ENCODE data around the gene CDH3. TPM values are rescaled to one million over a fixed set of nuclear protein-coding genes. Genes with fewer than 3 reads are reported as not detected.
A peak's percentile ranks its signal among the peaks of the same experiment; 100 is the strongest.

CDH3 gene
- total and polyA plus RNA-seq, 2 of the 13 experiments (the other 11 are each of a cell fraction or from before 2014, with no cell fraction given), result 0.11 TPM; not detected in 1

DNA sequence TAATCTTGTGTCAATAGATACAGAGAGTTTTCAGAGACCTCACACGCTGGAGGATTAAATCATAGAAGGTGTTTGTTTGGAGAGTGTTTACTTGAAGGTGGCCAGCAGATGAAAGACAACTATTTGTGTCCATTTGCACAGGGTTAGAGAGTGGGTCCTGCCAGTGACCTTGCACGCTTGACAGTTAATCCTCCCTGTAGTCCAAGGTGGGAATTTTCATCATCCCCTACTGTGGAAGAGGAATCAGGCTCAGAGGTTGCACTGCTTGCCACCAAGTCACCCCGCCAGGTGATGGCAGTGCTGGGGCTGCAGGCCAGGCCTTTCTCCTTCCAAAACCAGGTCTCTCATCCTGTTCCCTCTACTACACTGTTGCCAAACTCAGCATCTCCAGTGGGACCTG lies 104.3 kb downstream of the CDH3 start (continued):
- TF ChIP-seq JUND (CRISPR knock-in tag; IDR thresholded peaks at IDR 0.05), result no peak
- TF ChIP-seq, protein P1, sequence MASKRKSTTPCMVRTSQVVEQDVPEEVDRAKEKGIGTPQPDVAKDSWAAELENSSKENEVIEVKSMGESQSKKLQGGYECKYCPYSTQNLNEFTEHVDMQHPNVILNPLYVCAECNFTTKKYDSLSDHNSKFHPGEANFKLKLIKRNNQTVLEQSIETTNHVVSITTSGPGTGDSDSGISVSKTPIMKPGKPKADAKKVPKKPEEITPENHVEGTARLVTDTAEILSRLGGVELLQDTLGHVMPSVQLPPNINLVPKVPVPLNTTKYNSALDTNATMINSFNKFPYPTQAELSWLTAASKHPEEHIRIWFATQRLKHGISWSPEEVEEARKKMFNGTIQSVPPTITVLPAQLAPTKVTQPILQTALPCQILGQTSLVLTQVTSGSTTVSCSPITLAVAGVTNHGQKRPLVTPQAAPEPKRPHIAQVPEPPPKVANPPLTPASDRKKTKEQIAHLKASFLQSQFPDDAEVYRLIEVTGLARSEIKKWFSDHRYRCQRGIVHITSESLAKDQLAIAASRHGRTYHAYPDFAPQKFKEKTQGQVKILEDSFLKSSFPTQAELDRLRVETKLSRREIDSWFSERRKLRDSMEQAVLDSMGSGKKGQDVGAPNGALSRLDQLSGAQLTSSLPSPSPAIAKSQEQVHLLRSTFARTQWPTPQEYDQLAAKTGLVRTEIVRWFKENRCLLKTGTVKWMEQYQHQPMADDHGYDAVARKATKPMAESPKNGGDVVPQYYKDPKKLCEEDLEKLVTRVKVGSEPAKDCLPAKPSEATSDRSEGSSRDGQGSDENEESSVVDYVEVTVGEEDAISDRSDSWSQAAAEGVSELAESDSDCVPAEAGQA (IDR thresholded peaks at IDR 0.05; ENCODE audit: low read depth), result no peak
- TF ChIP-seq, protein P1 (CRISPR knock-in tag; IDR thresholded peaks at IDR 0.05; ENCODE audit: borderline replicate concordance), result no peak
- no peak for TF ChIP-seq ZNF232 (CRISPR knock-in tag; IDR thresholded peaks at IDR 0.05; ENCODE audit: borderline replicate concordance)
- TF ChIP-seq ZNF746 (CRISPR knock-in tag; IDR thresholded peaks at IDR 0.05), result no peak
- TF ChIP-seq, protein P2, sequence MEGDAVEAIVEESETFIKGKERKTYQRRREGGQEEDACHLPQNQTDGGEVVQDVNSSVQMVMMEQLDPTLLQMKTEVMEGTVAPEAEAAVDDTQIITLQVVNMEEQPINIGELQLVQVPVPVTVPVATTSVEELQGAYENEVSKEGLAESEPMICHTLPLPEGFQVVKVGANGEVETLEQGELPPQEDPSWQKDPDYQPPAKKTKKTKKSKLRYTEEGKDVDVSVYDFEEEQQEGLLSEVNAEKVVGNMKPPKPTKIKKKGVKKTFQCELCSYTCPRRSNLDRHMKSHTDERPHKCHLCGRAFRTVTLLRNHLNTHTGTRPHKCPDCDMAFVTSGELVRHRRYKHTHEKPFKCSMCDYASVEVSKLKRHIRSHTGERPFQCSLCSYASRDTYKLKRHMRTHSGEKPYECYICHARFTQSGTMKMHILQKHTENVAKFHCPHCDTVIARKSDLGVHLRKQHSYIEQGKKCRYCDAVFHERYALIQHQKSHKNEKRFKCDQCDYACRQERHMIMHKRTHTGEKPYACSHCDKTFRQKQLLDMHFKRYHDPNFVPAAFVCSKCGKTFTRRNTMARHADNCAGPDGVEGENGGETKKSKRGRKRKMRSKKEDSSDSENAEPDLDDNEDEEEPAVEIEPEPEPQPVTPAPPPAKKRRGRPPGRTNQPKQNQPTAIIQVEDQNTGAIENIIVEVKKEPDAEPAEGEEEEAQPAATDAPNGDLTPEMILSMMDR (CRISPR knock-in tag; IDR thresholded peaks at IDR 0.05), result peak; percentile 80
- no peak for TF ChIP-seq ZZZ3 (CRISPR knock-in tag; IDR thresholded peaks at IDR 0.05; ENCODE audit: borderline replicate concordance)
- TF ChIP-seq NCOR1 (IDR thresholded peaks at IDR 0.05; ENCODE audit: borderline replicate concordance, low read length), result no peak
- no peak for TF ChIP-seq POLR2G (IDR thresholded peaks at IDR 0.05; ENCODE audit: low read depth, low read length)
- TF ChIP-seq STAG1 (CRISPR knock-in tag; IDR thresholded peaks at IDR 0.05), result peak; percentile 72
- TF ChIP-seq, protein P3, sequence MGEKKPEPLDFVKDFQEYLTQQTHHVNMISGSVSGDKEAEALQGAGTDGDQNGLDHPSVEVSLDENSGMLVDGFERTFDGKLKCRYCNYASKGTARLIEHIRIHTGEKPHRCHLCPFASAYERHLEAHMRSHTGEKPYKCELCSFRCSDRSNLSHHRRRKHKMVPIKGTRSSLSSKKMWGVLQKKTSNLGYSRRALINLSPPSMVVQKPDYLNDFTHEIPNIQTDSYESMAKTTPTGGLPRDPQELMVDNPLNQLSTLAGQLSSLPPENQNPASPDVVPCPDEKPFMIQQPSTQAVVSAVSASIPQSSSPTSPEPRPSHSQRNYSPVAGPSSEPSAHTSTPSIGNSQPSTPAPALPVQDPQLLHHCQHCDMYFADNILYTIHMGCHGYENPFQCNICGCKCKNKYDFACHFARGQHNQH (CRISPR knock-in tag; IDR thresholded peaks at IDR 0.05), result peak; percentile 70
- TF ChIP-seq PHF21A (CRISPR knock-in tag; IDR thresholded peaks at IDR 0.05), result peak; percentile 68; the same call in 1 of the 2 replicates
- TF ChIP-seq ZNF430 (CRISPR knock-in tag; IDR thresholded peaks at IDR 0.05), result no peak
- TF ChIP-seq ZNF652 (CRISPR knock-in tag; IDR thresholded peaks at IDR 0.05; ENCODE audit: borderline replicate concordance, low read depth), result peak; percentile 34; the same call in 1 of the 2 replicates
- TF ChIP-seq, protein P4, sequence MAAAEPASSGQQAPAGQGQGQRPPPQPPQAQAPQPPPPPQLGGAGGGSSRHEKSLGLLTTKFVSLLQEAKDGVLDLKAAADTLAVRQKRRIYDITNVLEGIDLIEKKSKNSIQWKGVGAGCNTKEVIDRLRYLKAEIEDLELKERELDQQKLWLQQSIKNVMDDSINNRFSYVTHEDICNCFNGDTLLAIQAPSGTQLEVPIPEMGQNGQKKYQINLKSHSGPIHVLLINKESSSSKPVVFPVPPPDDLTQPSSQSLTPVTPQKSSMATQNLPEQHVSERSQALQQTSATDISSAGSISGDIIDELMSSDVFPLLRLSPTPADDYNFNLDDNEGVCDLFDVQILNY (CRISPR knock-in tag; conservative IDR thresholded peaks at IDR 0.05), result no peak
- 0 out of 2 replicates have a peak, but pooled peaks have one; percentile 65 for TF ChIP-seq NFKBIZ (CRISPR knock-in tag; IDR thresholded peaks at IDR 0.05)
- TF ChIP-seq, protein P5, sequence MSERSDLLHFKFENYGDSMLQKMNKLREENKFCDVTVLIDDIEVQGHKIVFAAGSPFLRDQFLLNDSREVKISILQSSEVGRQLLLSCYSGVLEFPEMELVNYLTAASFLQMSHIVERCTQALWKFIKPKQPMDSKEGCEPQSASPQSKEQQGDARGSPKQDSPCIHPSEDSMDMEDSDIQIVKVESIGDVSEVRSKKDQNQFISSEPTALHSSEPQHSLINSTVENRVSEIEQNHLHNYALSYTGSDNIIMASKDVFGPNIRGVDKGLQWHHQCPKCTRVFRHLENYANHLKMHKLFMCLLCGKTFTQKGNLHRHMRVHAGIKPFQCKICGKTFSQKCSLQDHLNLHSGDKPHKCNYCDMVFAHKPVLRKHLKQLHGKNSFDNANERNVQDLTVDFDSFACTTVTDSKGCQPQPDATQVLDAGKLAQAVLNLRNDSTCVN (CRISPR knock-in tag; IDR thresholded peaks at IDR 0.05; ENCODE audit: borderline replicate concordance), result peak; percentile 72; the same call in 1 of the 2 replicates
